Thoracic aorta (tissue), 2 donors: ENCODE results near the gene SLC46A1. TPM values are rescaled to one million over a fixed set of nuclear protein-coding genes. Genes with fewer than 3 reads are reported as not detected.

Source experiments
- ATAC-seq: fragments of 150-250 bp; one replicate; pipeline ENCODE4 v1.8.0; 2017; ENCODE audit warnings: low read depth; ENCODE audit not compliant: insufficient number of reproducible peaks, low FRiP score
- DNase-seq: peaks from one replicate; pipeline ENCODE4 v3.0.0-alpha.2; 2020; ENCODE audit warnings: low spot score
- H3K27ac ChIP-seq, 2 donors: fragments of 200-600 bp; sonication (generic); 1 replicate in 1 of 2; 2 replicates in 1 of 2; pipeline ENCODE4 v1.5.1; 2016; ENCODE audit warnings: mild to moderate bottlenecking in 2 of 2, moderate library complexity in 2 of 2
- H3K27me3 ChIP-seq: fragments of 200-600 bp; sonication (generic); replicated peaks from 2 replicates; pipeline ENCODE4 v1.6.0; 2016; ENCODE audit warnings: mild to moderate bottlenecking; ENCODE audit not compliant: insufficient read depth
- H3K36me3 ChIP-seq: fragments of 200-600 bp; sonication (generic); one replicate; pipeline ENCODE4 v1.5.1; 2016
- H3K4me1 ChIP-seq, 2 donors: fragments of 200-600 bp; sonication (generic); 1 replicate in 1 of 2; 2 replicates in 1 of 2; pipeline versions ENCODE4 v1.5.1 to v1.6.0; 2016; ENCODE audit warnings: low read depth in 2 of 2, mild to moderate bottlenecking in 1 of 2; ENCODE audit not compliant: control insufficient read depth in 1 of 2
- H3K4me3 ChIP-seq: fragments of 200-600 bp; sonication (generic); 2 replicates; pipeline ENCODE4 v1.5.1; 2016; ENCODE audit warnings: mild to moderate bottlenecking
- H3K9me3 ChIP-seq: fragments of 200-600 bp; sonication (generic); 2 replicates; pipeline ENCODE4 v1.5.1; 2016
- total RNA-seq, 2 donors: library from RNA; depleted of rRNA; stranded (reverse); fragments of >200 nt; gene quantifications; one replicate each; pipeline versions ENCODE4 v1.1.0 to v1.2.3, GENCODE V29; 2016
- TF ChIP-seq, protein P1 (sequence below): fragments of 200-600 bp; sonication (generic); IDR thresholded peaks from one replicate; pipeline ENCODE4 v1.5.1; 2019; ENCODE audit warnings: antibody characterized with exemption

SLC46A1 gene
- total RNA-seq, 2 donors from 2014 or later, result 11.9 to 29.2 TPM

DNA sequence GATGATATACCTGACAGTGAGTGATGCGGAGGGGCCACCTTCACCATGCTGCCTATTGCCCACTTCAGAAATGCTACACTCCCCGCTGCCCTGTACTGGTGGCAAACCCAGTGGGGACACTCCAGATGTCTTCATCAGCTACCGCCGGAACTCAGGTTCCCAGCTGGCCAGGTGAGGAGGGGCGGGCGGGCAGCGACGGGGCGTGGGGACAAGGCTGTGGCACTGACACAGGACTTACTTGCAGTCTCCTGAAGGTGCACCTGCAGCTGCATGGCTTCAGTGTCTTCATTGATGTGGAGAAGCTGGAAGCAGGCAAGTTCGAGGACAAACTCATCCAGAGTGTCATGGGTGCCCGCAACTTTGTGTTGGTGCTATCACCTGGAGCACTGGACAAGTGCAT is 17.9 kb downstream of the SLC46A1 start:
- H3K4me1 ChIP-seq, result no peaks in the 10 kb centered on the region
- no peak overlapping the region for H3K27ac ChIP-seq
- TF ChIP-seq, protein P1, sequence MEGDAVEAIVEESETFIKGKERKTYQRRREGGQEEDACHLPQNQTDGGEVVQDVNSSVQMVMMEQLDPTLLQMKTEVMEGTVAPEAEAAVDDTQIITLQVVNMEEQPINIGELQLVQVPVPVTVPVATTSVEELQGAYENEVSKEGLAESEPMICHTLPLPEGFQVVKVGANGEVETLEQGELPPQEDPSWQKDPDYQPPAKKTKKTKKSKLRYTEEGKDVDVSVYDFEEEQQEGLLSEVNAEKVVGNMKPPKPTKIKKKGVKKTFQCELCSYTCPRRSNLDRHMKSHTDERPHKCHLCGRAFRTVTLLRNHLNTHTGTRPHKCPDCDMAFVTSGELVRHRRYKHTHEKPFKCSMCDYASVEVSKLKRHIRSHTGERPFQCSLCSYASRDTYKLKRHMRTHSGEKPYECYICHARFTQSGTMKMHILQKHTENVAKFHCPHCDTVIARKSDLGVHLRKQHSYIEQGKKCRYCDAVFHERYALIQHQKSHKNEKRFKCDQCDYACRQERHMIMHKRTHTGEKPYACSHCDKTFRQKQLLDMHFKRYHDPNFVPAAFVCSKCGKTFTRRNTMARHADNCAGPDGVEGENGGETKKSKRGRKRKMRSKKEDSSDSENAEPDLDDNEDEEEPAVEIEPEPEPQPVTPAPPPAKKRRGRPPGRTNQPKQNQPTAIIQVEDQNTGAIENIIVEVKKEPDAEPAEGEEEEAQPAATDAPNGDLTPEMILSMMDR, result no peak
- ATAC-seq, result no peak
- peaks cover 34% of the 10 kb centered on the region for H3K36me3 ChIP-seq
- no peaks in the 10 kb centered on the region for H3K9me3 ChIP-seq
- no peak for DNase-seq
- H3K27me3 ChIP-seq, result no peaks in the 10 kb centered on the region
- no peak overlapping the region for H3K4me3 ChIP-seq

DNA sequence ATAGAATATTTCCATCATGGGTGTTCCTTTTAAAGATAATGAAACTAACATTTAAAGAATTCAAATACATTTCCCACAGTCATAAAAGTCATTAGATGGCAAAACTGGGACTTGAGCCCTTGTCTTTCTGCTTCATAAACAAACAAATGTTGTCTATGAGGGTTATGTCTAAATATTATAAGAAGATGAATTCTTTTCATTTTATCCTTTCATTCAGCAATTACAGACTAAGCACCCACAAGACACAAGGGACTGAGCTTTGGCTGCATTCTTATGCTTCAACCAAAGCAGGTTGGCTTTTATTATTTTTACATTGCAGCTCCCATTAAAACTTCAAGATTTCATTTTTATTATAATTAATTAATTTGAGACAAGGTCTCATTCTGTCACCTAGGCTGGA is 19.6 kb downstream of the SLC46A1 start:
- TF ChIP-seq, protein P1, result no peak
- no peak overlapping the region for H3K27ac ChIP-seq
- DNase-seq (no peak), ATAC-seq (no peak)
- no peaks in the 10 kb centered on the region for H3K4me1 ChIP-seq
- peaks cover 26% of the 10 kb centered on the region for H3K36me3 ChIP-seq
- no peaks in the 10 kb centered on the region for H3K27me3 ChIP-seq
- no peak overlapping the region for H3K4me3 ChIP-seq
- H3K9me3 ChIP-seq, result no peaks in the 10 kb centered on the region

DNA sequence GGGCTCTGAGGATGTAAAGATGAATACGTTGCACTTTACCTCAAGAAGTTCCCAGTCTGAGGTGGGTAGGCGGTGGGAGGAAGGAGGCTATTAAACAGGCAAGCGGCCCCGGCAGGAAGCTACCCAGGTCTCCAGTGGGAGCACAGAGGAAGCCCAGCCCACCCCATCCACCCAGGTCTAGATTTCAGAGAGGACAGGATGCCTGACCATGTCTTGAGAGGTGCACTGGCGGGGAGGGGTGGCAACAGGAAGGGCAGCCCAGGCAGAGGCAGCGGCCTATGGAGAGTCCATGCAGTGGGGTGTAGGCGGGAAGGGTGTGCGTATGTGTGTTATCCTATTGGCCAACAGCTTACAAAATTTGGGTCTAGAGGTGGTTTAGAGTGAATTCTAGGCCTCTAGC is 20.6 kb downstream of the SLC46A1 start:
- DNase-seq (no peak), ATAC-seq (no peak)
- Histone ChIP-seq H3K4me1 (no peaks in the 10 kb centered on the region), H3K36me3 (peaks cover 21% of the 10 kb centered on the region), H3K9me3 (no peaks in the 10 kb centered on the region), H3K27ac (no peak overlapping the region), H3K27me3 (no peaks in the 10 kb centered on the region), H3K4me3 (peak overlapping the region; percentile 70)
- TF ChIP-seq, protein P1, result no peak

DNA sequence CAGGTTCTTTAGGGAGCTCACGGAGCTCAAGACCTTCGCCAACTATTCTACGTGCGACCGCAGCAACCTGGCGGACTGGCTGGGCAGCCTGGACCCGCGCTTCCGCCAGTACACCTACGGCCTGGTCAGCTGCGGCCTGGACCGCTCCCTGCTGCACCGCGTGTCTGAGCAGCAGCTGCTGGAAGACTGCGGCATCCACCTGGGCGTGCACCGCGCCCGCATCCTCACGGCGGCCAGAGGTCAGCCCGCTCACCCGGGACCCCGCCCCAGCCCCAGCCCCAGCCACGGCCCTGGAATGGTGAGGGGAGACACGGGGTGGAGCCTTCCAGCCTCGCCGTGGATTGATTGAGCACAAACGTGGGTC is 21.0 kb downstream of the SLC46A1 start:
- Histone ChIP-seq H3K4me3 (peak overlapping the region; percentile 70), H3K4me1 (no peaks in the 10 kb centered on the region), H3K27me3 (no peaks in the 10 kb centered on the region), H3K27ac (no peak overlapping the region), H3K9me3 (no peaks in the 10 kb centered on the region), H3K36me3 (peaks cover 17% of the 10 kb centered on the region)
- DNase-seq (no peak), ATAC-seq (no peak)
- TF ChIP-seq, protein P1, result no peak

DNA sequence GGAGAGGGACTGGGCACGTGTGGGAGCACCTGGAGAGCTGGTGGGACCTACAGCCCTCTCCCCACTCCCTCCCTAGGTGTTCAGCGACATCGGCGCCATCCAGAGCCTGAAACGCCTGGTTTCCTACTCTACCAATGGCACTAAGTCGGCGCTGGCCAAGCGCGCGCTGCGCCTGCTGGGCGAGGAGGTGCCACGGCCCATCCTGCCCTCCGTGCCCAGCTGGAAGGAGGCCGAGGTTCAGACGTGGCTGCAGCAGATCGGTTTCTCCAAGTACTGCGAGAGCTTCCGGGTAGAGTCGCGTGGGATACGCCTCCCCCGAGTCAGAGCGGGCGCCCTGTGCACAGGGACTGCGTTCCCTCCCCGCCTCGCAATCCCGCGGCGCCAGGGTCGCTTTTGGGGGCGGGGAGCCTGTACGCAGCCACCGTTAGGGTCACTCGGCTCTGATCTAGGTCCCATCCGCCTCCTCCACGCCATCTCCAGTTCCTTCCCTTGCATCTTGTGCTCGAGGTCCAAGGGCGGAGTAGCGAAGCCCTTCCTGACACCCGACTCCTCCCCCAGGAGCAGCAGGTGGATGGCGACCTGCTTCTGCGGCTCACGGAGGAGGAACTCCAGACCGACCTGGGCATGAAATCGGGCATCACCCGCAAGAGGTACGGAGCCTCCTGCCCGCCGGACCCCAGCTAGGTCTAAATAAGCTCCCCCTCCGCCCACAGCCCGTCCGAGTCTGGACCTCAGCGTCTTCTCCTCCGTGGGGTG is 21.6 kb downstream of the SLC46A1 start:
- H3K27ac ChIP-seq, result no peak overlapping the region
- TF ChIP-seq, protein P1, result no peak
- H3K9me3 ChIP-seq, result no peaks in the 10 kb centered on the region
- peak overlapping the region; percentile 70 for H3K4me3 ChIP-seq
- no peaks in the 10 kb centered on the region for H3K4me1 ChIP-seq
- H3K27me3 ChIP-seq, result no peaks in the 10 kb centered on the region
- DNase-seq (no peak), ATAC-seq (no peak)
- H3K36me3 ChIP-seq, result peaks cover 11% of the 10 kb centered on the region
